Progenitor cell of endocrine pancreas (in vitro differentiated cells): Measurements from ENCODE around the gene PKN3. TPM values are rescaled to one million over a fixed set of nuclear protein-coding genes. Genes with fewer than 3 reads are reported as not detected.
"Not testable (repeated sequence)": the region's sequence is repeated elsewhere in the genome, so short reads cannot be mapped to it uniquely, and the experiment has no call there.

Source experiments
- DNase-seq: peaks from one replicate; pipeline ENCODE4 v3.0.0; 2021; ENCODE audit warnings: low spot score; ENCODE audit not compliant: unreplicated experiment
- H3K27ac Mint-ChIP-seq: 2 replicates; pipeline ENCODE4 v1.8.0; 2021; ENCODE audit warnings: mild to moderate bottlenecking, moderate library complexity, mixed read lengths
- H3K27me3 Mint-ChIP-seq: 2 replicates; pipeline ENCODE4 v1.8.0; 2021; ENCODE audit warnings: mixed read lengths
- H3K36me3 Mint-ChIP-seq: 2 replicates; pipeline ENCODE4 v1.8.0; 2022; ENCODE audit warnings: mixed read lengths; ENCODE audit not compliant: insufficient read depth
- H3K4me1 Mint-ChIP-seq: 2 replicates; pipeline ENCODE4 v1.8.0; 2021; ENCODE audit warnings: low read depth, mixed read lengths
- H3K4me3 Mint-ChIP-seq: 2 replicates; pipeline ENCODE4 v1.8.0; 2021; ENCODE audit warnings: low read depth, mild to moderate bottlenecking, moderate library complexity, mixed read lengths
- H3K9me3 Mint-ChIP-seq: 2 replicates; pipeline ENCODE4 v1.8.0; 2021; ENCODE audit warnings: low read depth, mixed read lengths
- total RNA-seq: library from RNA; stranded (reverse); gene quantifications from 2 replicates; pipeline ENCODE4 v1.2.1, GENCODE V29; 2021
- TF ChIP-seq, protein P1 (sequence below): fragments of 200-600 bp; sonication (generic); IDR thresholded peaks from one replicate; pipeline ENCODE4 v1.5.0; 2021; ENCODE audit warnings: antibody characterized with exemption, mild to moderate bottlenecking; ENCODE audit not compliant: unreplicated experiment

PKN3 gene
- total RNA-seq, 1 donor from 2014 or later, result 20.2 TPM

DNA sequence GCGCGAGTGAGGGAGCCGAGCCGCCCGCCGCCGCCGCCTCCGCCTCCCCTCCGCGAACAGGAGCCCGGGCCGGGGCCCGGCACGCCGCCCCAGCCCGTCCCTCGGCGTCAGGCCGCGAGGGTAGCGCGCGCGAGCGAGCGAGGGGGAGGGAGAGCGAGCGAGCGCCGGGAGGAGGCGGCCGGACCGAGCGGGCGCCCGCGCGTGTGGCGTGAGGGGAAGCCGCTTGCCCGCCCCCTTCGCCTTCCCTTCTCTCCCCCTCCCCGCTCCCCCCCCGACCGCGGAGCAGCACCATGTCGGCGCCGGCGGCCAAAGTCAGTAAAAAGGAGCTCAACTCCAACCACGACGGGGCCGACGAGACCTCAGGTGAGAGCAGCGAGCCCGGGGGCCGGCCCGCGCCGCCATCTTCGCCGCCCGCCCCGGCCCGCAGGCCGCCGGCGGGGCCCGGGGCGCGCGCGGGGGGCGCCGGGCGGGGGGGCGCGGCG lies 13.0 kb upstream of the PKN3 start:
- DNase-seq, result no peak
- H3K27me3 Mint-ChIP-seq, result no peaks in the 10 kb centered on the region
- H3K9me3 Mint-ChIP-seq, result no peaks in the 10 kb centered on the region
- TF ChIP-seq, protein P1, sequence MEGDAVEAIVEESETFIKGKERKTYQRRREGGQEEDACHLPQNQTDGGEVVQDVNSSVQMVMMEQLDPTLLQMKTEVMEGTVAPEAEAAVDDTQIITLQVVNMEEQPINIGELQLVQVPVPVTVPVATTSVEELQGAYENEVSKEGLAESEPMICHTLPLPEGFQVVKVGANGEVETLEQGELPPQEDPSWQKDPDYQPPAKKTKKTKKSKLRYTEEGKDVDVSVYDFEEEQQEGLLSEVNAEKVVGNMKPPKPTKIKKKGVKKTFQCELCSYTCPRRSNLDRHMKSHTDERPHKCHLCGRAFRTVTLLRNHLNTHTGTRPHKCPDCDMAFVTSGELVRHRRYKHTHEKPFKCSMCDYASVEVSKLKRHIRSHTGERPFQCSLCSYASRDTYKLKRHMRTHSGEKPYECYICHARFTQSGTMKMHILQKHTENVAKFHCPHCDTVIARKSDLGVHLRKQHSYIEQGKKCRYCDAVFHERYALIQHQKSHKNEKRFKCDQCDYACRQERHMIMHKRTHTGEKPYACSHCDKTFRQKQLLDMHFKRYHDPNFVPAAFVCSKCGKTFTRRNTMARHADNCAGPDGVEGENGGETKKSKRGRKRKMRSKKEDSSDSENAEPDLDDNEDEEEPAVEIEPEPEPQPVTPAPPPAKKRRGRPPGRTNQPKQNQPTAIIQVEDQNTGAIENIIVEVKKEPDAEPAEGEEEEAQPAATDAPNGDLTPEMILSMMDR, result no peak
- peak overlapping the region; percentile 60 for H3K4me3 Mint-ChIP-seq
- no peak overlapping the region for H3K27ac Mint-ChIP-seq
- H3K4me1 Mint-ChIP-seq, result peaks cover 37% of the 10 kb centered on the region
- peaks cover 22% of the 10 kb centered on the region for H3K36me3 Mint-ChIP-seq

DNA sequence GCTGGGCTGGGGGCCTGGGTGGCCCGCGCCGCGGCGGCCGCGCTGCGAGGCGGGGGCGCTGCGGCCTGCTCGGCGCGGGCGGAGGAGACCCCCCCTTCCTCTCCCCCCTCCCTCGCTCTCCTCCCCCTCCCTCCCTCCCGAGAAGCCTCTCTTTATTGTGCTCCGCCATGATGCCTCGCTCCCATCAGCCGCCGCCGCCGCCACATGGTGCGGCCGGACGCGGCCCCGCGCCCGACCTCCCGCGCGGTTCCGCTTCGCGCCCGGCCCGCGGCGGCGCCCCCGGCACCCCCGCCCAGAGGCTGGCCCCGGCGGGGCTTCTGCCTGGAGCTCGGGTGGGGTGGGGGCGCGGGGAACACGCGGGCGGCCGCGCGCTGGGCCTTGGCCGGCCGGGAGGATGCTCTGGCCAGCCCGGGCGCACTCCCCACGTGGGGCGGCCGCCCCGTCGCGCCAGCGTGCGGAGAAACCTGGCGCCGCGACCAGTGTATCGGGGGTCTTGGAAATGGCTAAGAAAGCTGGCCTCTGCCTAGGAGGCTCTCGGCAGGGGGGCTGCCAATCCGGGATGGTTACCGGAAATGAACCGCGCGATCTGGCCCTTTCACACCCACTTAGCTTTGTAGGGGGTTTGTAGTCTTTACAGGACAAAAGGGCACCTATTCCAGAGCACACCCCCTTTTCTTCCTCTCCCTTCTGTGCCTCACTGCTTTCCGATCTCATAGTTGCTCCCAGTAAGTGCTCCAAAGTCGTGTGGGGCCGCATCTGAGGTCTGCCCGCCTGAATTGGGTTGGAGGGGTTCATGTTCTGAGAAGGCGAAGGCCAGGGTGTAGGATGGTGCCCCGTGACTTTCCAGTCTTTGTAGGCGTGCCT lies 12.3 kb upstream of the PKN3 start:
- Mint-ChIP-seq H3K4me3 (peak overlapping the region; percentile 99), H3K9me3 (no peaks in the 10 kb centered on the region), H3K27ac (peak overlapping the region; percentile 99), H3K27me3 (no peaks in the 10 kb centered on the region), H3K36me3 (peaks cover 24% of the 10 kb centered on the region), H3K4me1 (peaks cover 31% of the 10 kb centered on the region)
- TF ChIP-seq, protein P1, result no peak
- DNase-seq, result no peak

DNA sequence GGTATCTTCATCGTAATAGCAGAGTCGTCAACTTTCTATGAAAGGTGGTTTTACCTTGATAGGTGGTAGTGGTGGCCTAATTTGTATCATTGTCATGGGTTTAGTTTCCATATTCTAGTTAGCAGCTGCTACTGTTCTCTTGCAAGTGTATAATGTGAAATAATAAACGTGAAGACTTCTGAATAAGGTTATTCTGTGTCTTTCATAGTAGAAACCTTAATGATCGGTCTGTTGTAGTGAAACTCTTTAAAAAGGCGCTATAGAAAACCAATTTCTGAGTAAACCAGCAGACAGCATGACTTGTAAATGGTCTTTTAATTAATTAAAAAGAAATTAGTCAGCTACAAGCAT lies 11.6 kb upstream of the PKN3 start:
- Mint-ChIP-seq H3K27me3 (no peaks in the 10 kb centered on the region), H3K4me3 (peak overlapping the region; percentile 99), H3K36me3 (peaks cover 24% of the 10 kb centered on the region), H3K27ac (peak overlapping the region; percentile 99), H3K9me3 (no peaks in the 10 kb centered on the region), H3K4me1 (peaks cover 28% of the 10 kb centered on the region)
- no peak for DNase-seq
- TF ChIP-seq, protein P1, result no peak

DNA sequence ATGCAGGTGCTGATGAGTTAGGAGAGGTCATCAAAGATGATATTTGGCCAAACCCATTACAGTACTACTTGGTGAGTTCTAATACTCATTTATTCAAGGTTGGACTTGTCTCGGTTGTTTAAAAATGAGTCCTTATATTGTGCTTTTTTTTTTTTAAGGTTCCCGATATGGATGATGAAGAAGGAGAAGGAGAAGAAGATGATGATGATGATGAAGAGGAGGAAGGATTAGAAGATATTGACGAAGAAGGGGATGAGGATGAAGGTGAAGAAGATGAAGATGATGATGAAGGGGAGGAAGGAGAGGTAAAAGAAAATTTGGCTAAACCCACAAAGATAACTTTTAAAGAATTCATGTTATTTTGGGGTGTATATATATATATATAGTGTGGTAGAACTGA lies 8.6 kb upstream of the PKN3 start:
- H3K36me3 Mint-ChIP-seq, result peaks cover 27% of the 10 kb centered on the region
- peak overlapping the region; percentile 76 for H3K27ac Mint-ChIP-seq
- not testable (repeated sequence) for H3K27me3 Mint-ChIP-seq, H3K4me3 Mint-ChIP-seq, DNase-seq, H3K9me3 Mint-ChIP-seq
- peaks cover 15% of the 10 kb centered on the region for H3K4me1 Mint-ChIP-seq

DNA sequence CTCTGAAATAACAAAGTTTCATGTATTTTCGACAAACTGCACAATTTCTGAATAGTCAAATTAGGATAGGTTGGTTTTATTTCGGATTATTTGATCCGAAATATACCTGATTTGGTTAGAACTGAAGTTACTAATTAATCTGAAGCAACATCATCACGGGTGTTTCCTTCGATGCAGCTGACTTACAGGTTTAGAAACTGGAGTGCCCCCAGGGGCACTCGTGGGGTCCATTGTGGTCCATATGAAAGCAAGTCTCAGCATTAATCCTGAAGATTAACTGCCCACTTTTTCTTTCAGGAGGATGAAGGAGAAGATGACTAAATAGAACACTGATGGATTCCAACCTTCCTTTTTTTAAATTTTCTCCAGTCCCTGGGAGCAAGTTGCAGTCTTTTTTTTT lies 8.0 kb upstream of the PKN3 start:
- H3K27me3 Mint-ChIP-seq, result no peaks in the 10 kb centered on the region
- H3K36me3 Mint-ChIP-seq, result peaks cover 27% of the 10 kb centered on the region
- TF ChIP-seq, protein P1, result no peak
- no peak overlapping the region for H3K4me3 Mint-ChIP-seq
- H3K9me3 Mint-ChIP-seq, result no peaks in the 10 kb centered on the region
- H3K4me1 Mint-ChIP-seq, result peaks cover 15% of the 10 kb centered on the region
- no peak overlapping the region for H3K27ac Mint-ChIP-seq
- no peak for DNase-seq
